ENCODE measurements around the gene SHMT1. TPM values are rescaled to one million over a fixed set of nuclear protein-coding genes. Genes with fewer than 3 reads are reported as not detected.
"Not testable (repeated sequence)": the region's sequence is repeated elsewhere in the genome, so short reads cannot be mapped to it uniquely, and the experiment has no call there.

The SHMT1 gene
- polyA plus RNA-seq, 2 of the 4 experiments (the other 2 are of a cell fraction), result 43.2 to 62.1 TPM

DNA sequence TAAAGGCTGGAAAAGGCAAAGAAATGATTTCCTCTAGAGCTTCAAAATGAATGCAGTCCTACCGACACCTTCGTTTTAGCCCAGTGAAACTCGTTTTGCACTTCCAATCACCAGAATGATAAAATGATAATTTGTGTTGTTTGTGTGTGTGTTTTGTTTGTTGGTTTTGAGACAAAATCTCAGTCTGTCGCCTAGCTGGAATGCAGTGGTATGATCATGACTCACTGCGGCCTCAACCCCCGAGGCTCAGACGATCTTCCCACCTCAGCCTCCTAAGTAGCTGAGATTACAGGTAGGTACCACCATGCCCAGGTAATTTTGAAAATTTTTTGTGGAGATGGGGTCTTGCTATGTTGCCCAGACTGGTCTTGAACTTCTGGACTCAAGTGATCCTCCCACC lies 10.9 kb upstream of the SHMT1 start (continued):
- TF ChIP-seq TP53 (CRISPR knock-in tag; IDR thresholded peaks at IDR 0.05), result no peak
- no peak for TF ChIP-seq EHF (CRISPR knock-in tag; IDR thresholded peaks at IDR 0.05)
- no peak for TF ChIP-seq KDM5A (IDR thresholded peaks at IDR 0.05)
- no peak for TF ChIP-seq EP300 (IDR thresholded peaks at IDR 0.05)

DNA sequence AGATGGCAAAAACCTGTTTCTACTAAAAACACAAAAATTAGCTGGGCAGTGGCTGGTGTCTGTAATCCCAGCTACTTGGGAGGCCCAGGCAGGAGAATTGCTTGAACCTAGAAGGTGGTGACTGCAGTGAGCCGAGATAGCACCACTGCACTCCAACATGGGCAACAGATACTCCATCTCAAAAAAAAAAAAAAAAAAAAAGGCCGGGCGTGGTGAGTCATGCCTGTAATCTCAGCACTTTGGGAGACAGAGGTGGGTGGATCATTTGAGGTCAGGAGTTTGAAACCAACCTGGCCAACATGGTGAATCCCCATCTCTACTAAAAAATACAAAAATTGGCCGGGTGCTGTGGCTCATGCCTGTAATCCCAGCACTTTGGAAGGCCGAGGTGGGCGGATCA lies 9.8 kb upstream of the SHMT1 start:
- H3K4me3 ChIP-seq; FAIRE-seq; H3K4me2 ChIP-seq; ATAC-seq; DNase-seq (ENCODE audit: low read depth in 1 of 2, low spot score in 1 of 2); H3K27ac ChIP-seq; H3K9me3 ChIP-seq; POLR2A ChIA-PET: not testable (repeated sequence)
- 82% methylated on average over 6 of the region's 6 CpGs for WGBS (ENCODE audit: missing lambda C conversion rate)
- CTCF ChIA-PET, result interaction anchor here (1.0 kb wide), 1 partner anchor 8 kb away, joined by 3 read pairs; no protein-coding TSS in a partner anchor
- peaks cover 12% of the 10 kb centered on the region for H3K4me1 ChIP-seq

DNA sequence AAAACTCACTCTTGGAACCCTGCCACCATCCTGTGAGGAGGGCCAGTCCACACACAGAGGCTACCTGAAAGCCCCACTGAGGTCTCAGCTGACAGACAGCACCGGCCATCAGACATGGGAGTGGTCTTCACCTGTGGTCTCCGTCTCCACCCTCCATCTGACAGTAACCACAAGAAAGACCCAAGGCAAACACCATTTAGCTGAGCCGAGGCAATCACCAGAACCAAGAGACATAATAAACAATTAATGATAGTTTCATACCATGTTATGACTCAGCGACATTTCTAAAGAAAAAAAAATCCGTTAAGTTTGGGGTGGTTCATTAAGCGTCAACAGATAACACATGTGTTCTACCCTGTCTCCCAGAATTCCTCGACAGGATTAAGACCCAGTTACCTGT lies 8.1 kb upstream of the SHMT1 start:
- CTCF ChIA-PET, result no interaction called here
- Histone ChIP-seq H3K4me3 (no peak overlapping the region), H3K4me1 (0 out of 3 replicates have a peak, but pooled peaks cover 3% of the 10 kb centered on the region), H3K4me2 (no peak overlapping the region), H3K27ac (0 out of 6 replicates have a peak overlapping the region, but pooled peaks of 1 of the 2 experiments have one; percentile 16), H3K9me3 (no peaks in the 10 kb centered on the region)
- TF ChIP-seq CHD4 (IDR thresholded peaks at IDR 0.05; ENCODE audit: borderline replicate concordance), result no peak
- TF ChIP-seq RARB (CRISPR knock-in tag; IDR thresholded peaks at IDR 0.05), result no peak
- TF ChIP-seq ZFP36 (IDR thresholded peaks at IDR 0.05; ENCODE audit: borderline replicate concordance, partially characterized antibody), result no peak
- no peak for TF ChIP-seq HOXA7 (CRISPR knock-in tag; IDR thresholded peaks at IDR 0.05)
- no peak for TF ChIP-seq RCOR1 (IDR thresholded peaks at IDR 0.05; ENCODE audit: low read depth, low read length)
- TF ChIP-seq POLR2A (IDR thresholded peaks at IDR 0.05; ENCODE audit: low read length), result no peak
- TF ChIP-seq MAFK (IDR thresholded peaks at IDR 0.05; ENCODE audit: partially characterized antibody), result peak; percentile 43
- no peak for TF ChIP-seq NPAS2 (CRISPR knock-in tag; IDR thresholded peaks at IDR 0.05; ENCODE audit: borderline replicate concordance)
- no peak for FAIRE-seq
- ATAC-seq, result peak in 1 of 2 experiments; percentile 43; a peak in 1 of 6 replicates
- DNase-seq (ENCODE audit: low read depth in 1 of 2, low spot score in 1 of 2), result no peak
- 73% methylated on average over 7 of the region's 7 CpGs for WGBS (ENCODE audit: missing lambda C conversion rate)
- POLR2A ChIA-PET, result no interaction called here

DNA sequence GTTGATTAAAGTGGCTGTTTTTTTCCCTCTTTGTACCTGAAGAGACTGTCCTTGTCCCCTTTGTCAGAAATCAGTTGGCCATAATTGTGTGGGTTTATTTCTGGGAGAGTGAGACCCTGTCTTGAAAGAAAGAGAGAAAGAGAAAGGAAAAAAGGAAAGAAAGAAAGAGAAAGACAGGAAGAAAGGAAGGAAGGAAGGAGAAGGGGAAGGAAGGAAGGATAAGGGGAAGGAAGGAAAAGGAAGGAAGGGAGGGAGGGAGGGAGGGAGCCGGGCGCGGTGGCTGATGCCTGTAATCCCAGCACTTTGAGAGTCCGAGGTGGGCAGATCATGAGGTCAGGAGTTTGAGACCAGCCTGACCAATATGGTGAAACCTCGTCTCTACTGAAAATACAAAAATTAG lies 7.4 kb upstream of the SHMT1 start:
- Histone ChIP-seq H3K4me1 (0 out of 3 replicates have a peak, but pooled peaks cover 3% of the 10 kb centered on the region), H3K4me3 (no peak overlapping the region), H3K9me3 (no peaks in the 10 kb centered on the region), H3K27ac (no peak overlapping the region), H3K4me2 (no peak overlapping the region)
- FAIRE-seq (no peak), ATAC-seq (no peak), DNase-seq (ENCODE audit: low read depth in 1 of 2, low spot score in 1 of 2) (no peak)
- WGBS (ENCODE audit: missing lambda C conversion rate), result 77% methylated on average over 5 of the region's 5 CpGs
- ChIA-PET CTCF (no interaction called here), POLR2A (no interaction called here)
- TF ChIP-seq RAD21 (conservative IDR thresholded peaks at IDR 0.05 in 1 of 2, IDR thresholded peaks at IDR 0.05 in 1 of 2) (no peak), RARB (CRISPR knock-in tag; IDR thresholded peaks at IDR 0.05) (no peak), CBX8 (IDR thresholded peaks at IDR 0.05) (no peak), BHLHE40 (IDR thresholded peaks at IDR 0.05; ENCODE audit: low read depth, low read length) (no peak), HOXB13 (CRISPR knock-in tag; IDR thresholded peaks at IDR 0.05; ENCODE audit: low read depth) (no peak), NPAS2 (CRISPR knock-in tag; IDR thresholded peaks at IDR 0.05; ENCODE audit: borderline replicate concordance) (no peak), ZNF302 (CRISPR knock-in tag; IDR thresholded peaks at IDR 0.05) (no peak)
- TF ChIP-seq, protein P1, sequence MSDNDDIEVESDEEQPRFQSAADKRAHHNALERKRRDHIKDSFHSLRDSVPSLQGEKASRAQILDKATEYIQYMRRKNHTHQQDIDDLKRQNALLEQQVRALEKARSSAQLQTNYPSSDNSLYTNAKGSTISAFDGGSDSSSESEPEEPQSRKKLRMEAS (IDR thresholded peaks at IDR 0.05), result no peak
- TF ChIP-seq, protein P2, sequence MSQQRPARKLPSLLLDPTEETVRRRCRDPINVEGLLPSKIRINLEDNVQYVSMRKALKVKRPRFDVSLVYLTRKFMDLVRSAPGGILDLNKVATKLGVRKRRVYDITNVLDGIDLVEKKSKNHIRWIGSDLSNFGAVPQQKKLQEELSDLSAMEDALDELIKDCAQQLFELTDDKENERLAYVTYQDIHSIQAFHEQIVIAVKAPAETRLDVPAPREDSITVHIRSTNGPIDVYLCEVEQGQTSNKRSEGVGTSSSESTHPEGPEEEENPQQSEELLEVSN (IDR thresholded peaks at IDR 0.05; ENCODE audit: borderline replicate concordance, low read depth), result no peak

DNA sequence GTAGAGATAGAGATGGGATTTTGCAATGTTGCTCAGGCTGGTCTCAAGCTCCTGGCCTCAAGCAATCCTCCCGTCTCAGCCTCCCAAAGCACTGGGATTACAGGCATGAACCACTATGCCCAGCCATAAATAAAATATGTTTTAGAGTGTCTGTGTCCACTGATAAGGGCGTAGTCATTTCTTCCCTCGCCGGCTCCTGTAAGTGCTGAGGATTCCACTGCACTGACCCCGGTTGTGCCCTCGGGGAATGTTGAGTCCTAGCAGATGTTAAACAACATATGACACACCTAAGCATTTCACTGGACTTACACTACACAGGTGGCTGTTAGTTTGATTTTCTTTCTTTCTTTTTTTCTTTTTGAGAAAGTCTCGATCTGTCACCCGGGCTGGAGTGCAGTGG lies 5.6 kb upstream of the SHMT1 start:
- CTCF ChIA-PET, result interaction anchor here (1.4 kb wide), 1 partner anchor 8 kb away, joined by 3 read pairs; the partner anchor contains the start of gene EVPLL
- ATAC-seq (no peak), FAIRE-seq (no peak), DNase-seq (ENCODE audit: low read depth in 1 of 2, low spot score in 1 of 2) (no peak)
- H3K27ac ChIP-seq, result no peak overlapping the region
- POLR2A ChIA-PET, result no interaction called here
- 0 out of 3 replicates have a peak, but pooled peaks cover 3% of the 10 kb centered on the region for H3K4me1 ChIP-seq
- no peak overlapping the region for H3K4me2 ChIP-seq
- WGBS (ENCODE audit: missing lambda C conversion rate), result 73% methylated on average over 8 of the region's 8 CpGs
- H3K9me3 ChIP-seq, result no peaks in the 10 kb centered on the region
- H3K4me3 ChIP-seq, result no peak overlapping the region
- TF ChIP-seq ZC3H11A (IDR thresholded peaks at IDR 0.05), result no peak
- TF ChIP-seq HDAC2 (IDR thresholded peaks at IDR 0.05), result no peak
- TF ChIP-seq, protein P3, sequence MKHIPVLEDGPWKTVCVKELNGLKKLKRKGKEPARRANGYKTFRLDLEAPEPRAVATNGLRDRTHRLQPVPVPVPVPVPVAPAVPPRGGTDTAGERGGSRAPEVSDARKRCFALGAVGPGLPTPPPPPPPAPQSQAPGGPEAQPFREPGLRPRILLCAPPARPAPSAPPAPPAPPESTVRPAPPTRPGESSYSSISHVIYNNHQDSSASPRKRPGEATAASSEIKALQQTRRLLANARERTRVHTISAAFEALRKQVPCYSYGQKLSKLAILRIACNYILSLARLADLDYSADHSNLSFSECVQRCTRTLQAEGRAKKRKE (CRISPR knock-in tag; IDR thresholded peaks at IDR 0.05; ENCODE audit: low read depth), result no peak
- no peak for TF ChIP-seq NR3C1 (IDR thresholded peaks at IDR 0.05)
- TF ChIP-seq, protein P4, sequence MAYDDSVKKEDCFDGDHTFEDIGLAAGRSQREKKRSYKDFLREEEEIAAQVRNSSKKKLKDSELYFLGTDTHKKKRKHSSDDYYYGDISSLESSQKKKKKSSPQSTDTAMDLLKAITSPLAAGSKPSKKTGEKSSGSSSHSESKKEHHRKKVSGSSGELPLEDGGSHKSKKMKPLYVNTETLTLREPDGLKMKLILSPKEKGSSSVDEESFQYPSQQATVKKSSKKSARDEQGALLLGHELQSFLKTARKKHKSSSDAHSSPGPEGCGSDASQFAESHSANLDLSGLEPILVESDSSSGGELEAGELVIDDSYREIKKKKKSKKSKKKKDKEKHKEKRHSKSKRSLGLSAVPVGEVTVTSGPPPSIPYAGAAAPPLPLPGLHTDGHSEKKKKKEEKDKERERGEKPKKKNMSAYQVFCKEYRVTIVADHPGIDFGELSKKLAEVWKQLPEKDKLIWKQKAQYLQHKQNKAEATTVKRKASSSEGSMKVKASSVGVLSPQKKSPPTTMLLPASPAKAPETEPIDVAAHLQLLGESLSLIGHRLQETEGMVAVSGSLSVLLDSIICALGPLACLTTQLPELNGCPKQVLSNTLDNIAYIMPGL (CRISPR knock-in tag; IDR thresholded peaks at IDR 0.05; ENCODE audit: borderline replicate concordance), result no peak
- TF ChIP-seq FOXS1 (CRISPR knock-in tag; IDR thresholded peaks at IDR 0.05), result no peak
- TF ChIP-seq ZSCAN20 (CRISPR knock-in tag; IDR thresholded peaks at IDR 0.05), result no peak
- TF ChIP-seq RAD21 (conservative IDR thresholded peaks at IDR 0.05 in 1 of 2, IDR thresholded peaks at IDR 0.05 in 1 of 2), result no peak
- no peak for TF ChIP-seq POLR2AphosphoS2 (conservative IDR thresholded peaks at IDR 0.05; ENCODE audit: low read length)
- TF ChIP-seq POLR2A (IDR thresholded peaks at IDR 0.05; ENCODE audit: low read length), result no peak
- TF ChIP-seq MYC (IDR thresholded peaks at IDR 0.05; ENCODE audit: borderline replicate concordance, low read length), result no peak
- no peak for TF ChIP-seq HEYL (CRISPR knock-in tag; IDR thresholded peaks at IDR 0.05)
